Liver (tissue), 3 donors: Measurements from ENCODE around the gene ZNHIT6.

ENCODE experiments used
- CTCF ChIP-seq: fragments of 150-350 bp; IDR thresholded peaks from 2 replicates; pipeline ENCODE4 v1.5.1; 2017; ENCODE audit warnings: improper control_type of control experiment, low read depth, low read length; ENCODE audit not compliant: missing input control
- FOXA1 ChIP-seq: IDR thresholded peaks from 2 replicates; pipeline ENCODE4 v1.6.1; 2016; ENCODE audit warnings: antibody characterized with exemption
- GABPA ChIP-seq, 2 donors: IDR thresholded peaks in 1 of 2; conservative IDR thresholded peaks in 1 of 2; 2 replicates each; pipeline ENCODE4 v1.6.1; 2016; ENCODE audit warnings: antibody characterized with exemption in 2 of 2, mild to moderate bottlenecking in 1 of 2, moderate library complexity in 1 of 2
- HNF4G ChIP-seq: IDR thresholded peaks from 2 replicates; pipeline ENCODE4 v1.6.1; 2016; ENCODE audit warnings: antibody characterized with exemption
- JUND ChIP-seq, 2 donors: IDR thresholded peaks; 2 replicates each; pipeline ENCODE4 v1.6.1; 2016; ENCODE audit warnings: antibody characterized with exemption in 2 of 2
- MAX ChIP-seq: IDR thresholded peaks from 2 replicates; pipeline ENCODE4 v1.6.1; 2016; ENCODE audit warnings: antibody characterized with exemption
- RAD21 ChIP-seq, 2 donors: IDR thresholded peaks; 2 replicates each; pipeline ENCODE4 v1.6.1; 2016; ENCODE audit warnings: antibody characterized with exemption in 2 of 2, mild to moderate bottlenecking in 2 of 2
- RXRA ChIP-seq, 2 donors: IDR thresholded peaks; 2 replicates each; pipeline ENCODE4 v1.6.1; 2017 to 2018; ENCODE audit warnings: antibody characterized with exemption in 2 of 2, mild to moderate bottlenecking in 1 of 2
- TAF1 ChIP-seq: conservative IDR thresholded peaks from 2 replicates; pipeline ENCODE4 v1.6.1; 2016; ENCODE audit warnings: antibody characterized with exemption, mild to moderate bottlenecking
- YY1 ChIP-seq: IDR thresholded peaks from 2 replicates; pipeline ENCODE4 v1.6.1; 2016; ENCODE audit warnings: antibody characterized with exemption, mild to moderate bottlenecking
- ZBTB33 ChIP-seq: IDR thresholded peaks from 2 replicates; pipeline ENCODE4 v1.6.1; 2016; ENCODE audit warnings: antibody characterized with exemption
- donor health status: healthy.
- donor health status: healthy.

GRCh38 chr1:85656948-85657347 lies 51.3 kb downstream of the ZNHIT6 start:
- no peak for TF ChIP-seq CTCF
- no peak for TF ChIP-seq RAD21 (IDR thresholded peaks at IDR 0.05)
- no peak for TF ChIP-seq HNF4G
- no peak for TF ChIP-seq GABPA (IDR thresholded peaks at IDR 0.05 in 1 of 2, conservative IDR thresholded peaks at IDR 0.05 in 1 of 2)
- TF ChIP-seq JUND (IDR thresholded peaks at IDR 0.05), result no peak
- no peak for TF ChIP-seq RXRA (IDR thresholded peaks at IDR 0.05)
- TF ChIP-seq YY1, result no peak
- TF ChIP-seq MAX, result no peak
- no peak for TF ChIP-seq TAF1
- TF ChIP-seq FOXA1, result no peak
- TF ChIP-seq ZBTB33, result no peak
